ENCODE data around the gene CABLES2.

The CABLES2 gene

GRCh38 chr20:62370115-62370806 lies 36.8 kb downstream of the CABLES2 start:
- peaks cover 15% of the 10 kb centered on the region; the same call in 1 of the 2 replicates for H3K27me3 ChIP-seq (ENCODE audit: insufficient read depth, low read length)
- no peaks in the 10 kb centered on the region for H3K36me3 ChIP-seq (ENCODE audit: insufficient read depth, low read length)
- no peak overlapping the region for H2AFZ ChIP-seq (ENCODE audit: low read length)
- no peak overlapping the region for H3K4me2 ChIP-seq (ENCODE audit: low read length)
- H3K79me2 ChIP-seq (ENCODE audit: insufficient read depth, low read length) = no peaks in the 10 kb centered on the region
- no peaks in the 10 kb centered on the region for H3K9me2 ChIP-seq (ENCODE audit: low read depth, low read length)
- H3K9ac ChIP-seq (ENCODE audit: low read length) = no peak overlapping the region
- no peaks in the 10 kb centered on the region for H3F3A ChIP-seq (ENCODE audit: insufficient read depth, low read length)
- H4K20me1 ChIP-seq (ENCODE audit: insufficient read depth, low read length) = no peaks in the 10 kb centered on the region
- H3K27ac ChIP-seq (ENCODE audit: low read depth, low read length, poor library complexity, severe bottlenecking) = no peak overlapping the region
- H3K4me1 ChIP-seq (ENCODE audit: insufficient read depth, low read length, severe bottlenecking) = peaks cover 16% of the 10 kb centered on the region
- TF ChIP-seq EZH2 (IDR thresholded peaks at IDR 0.05; ENCODE audit: borderline replicate concordance, low read length) = no peak
- TF ChIP-seq CTCF (IDR thresholded peaks at IDR 0.05; ENCODE audit: low read length) = no peak
- H3K9me3 ChIP-seq (ENCODE audit: low read length) = no peaks in the 10 kb centered on the region
- no peak overlapping the region for H3K4me3 ChIP-seq (ENCODE audit: low read depth, low read length, poor library complexity, severe bottlenecking)

DNA sequence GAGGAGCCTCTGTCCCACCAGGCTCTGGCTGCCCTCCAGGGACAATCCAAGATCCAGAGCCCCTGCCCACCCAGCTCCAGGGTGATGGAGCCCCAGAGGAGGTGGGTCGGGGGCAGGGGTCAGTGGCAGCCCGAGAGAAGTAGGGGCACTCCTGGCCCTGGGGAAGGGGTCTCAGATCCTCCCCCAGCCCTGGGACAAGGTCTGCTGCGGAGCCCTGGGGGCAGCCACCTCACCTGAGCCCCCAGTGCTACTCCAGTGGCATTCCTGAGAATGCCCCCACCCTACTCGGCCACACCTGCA lies 37.3 kb downstream of the CABLES2 start:
- Histone ChIP-seq H2AFZ (ENCODE audit: low read length) (no peak overlapping the region), H3K4me3 (ENCODE audit: low read depth, low read length, poor library complexity, severe bottlenecking) (no peak overlapping the region), H3K79me2 (ENCODE audit: insufficient read depth, low read length) (no peaks in the 10 kb centered on the region), H3K9ac (ENCODE audit: low read length) (no peak overlapping the region), H3K36me3 (ENCODE audit: insufficient read depth, low read length) (no peaks in the 10 kb centered on the region), H3K9me3 (ENCODE audit: low read length) (no peaks in the 10 kb centered on the region), H4K20me1 (ENCODE audit: insufficient read depth, low read length) (no peaks in the 10 kb centered on the region), H3K27ac (ENCODE audit: low read depth, low read length, poor library complexity, severe bottlenecking) (no peak overlapping the region), H3K9me2 (ENCODE audit: low read depth, low read length) (no peaks in the 10 kb centered on the region), H3K27me3 (ENCODE audit: insufficient read depth, low read length) (peaks cover 15% of the 10 kb centered on the region; the same call in 1 of the 2 replicates), H3K4me2 (ENCODE audit: low read length) (no peak overlapping the region), H3F3A (ENCODE audit: insufficient read depth, low read length) (no peaks in the 10 kb centered on the region), H3K4me1 (ENCODE audit: insufficient read depth, low read length, severe bottlenecking) (peaks cover 16% of the 10 kb centered on the region)
- no peak for TF ChIP-seq CTCF (IDR thresholded peaks at IDR 0.05; ENCODE audit: low read length)
- no peak for TF ChIP-seq EZH2 (IDR thresholded peaks at IDR 0.05; ENCODE audit: borderline replicate concordance, low read length)

- Histone ChIP-seq H3K9ac (ENCODE audit: low read length) (no peak overlapping the region), H3K36me3 (ENCODE audit: insufficient read depth, low read length) (no peaks in the 10 kb centered on the region), H3K9me3 (ENCODE audit: low read length) (no peaks in the 10 kb centered on the region), H4K20me1 (ENCODE audit: insufficient read depth, low read length) (no peaks in the 10 kb centered on the region), H3K4me2 (ENCODE audit: low read length) (no peak overlapping the region), H3K79me2 (ENCODE audit: insufficient read depth, low read length) (no peaks in the 10 kb centered on the region), H3K27me3 (ENCODE audit: insufficient read depth, low read length) (peaks cover 15% of the 10 kb centered on the region; the same call in 1 of the 2 replicates), H3K4me1 (ENCODE audit: insufficient read depth, low read length, severe bottlenecking) (peaks cover 16% of the 10 kb centered on the region), H3K4me3 (ENCODE audit: low read depth, low read length, poor library complexity, severe bottlenecking) (no peak overlapping the region), H3K27ac (ENCODE audit: low read depth, low read length, poor library complexity, severe bottlenecking) (no peak overlapping the region), H3K9me2 (ENCODE audit: low read depth, low read length) (no peaks in the 10 kb centered on the region), H2AFZ (ENCODE audit: low read length) (no peak overlapping the region), H3F3A (ENCODE audit: insufficient read depth, low read length) (no peaks in the 10 kb centered on the region)
- TF ChIP-seq EZH2 (IDR thresholded peaks at IDR 0.05; ENCODE audit: borderline replicate concordance, low read length) (no peak), CTCF (IDR thresholded peaks at IDR 0.05; ENCODE audit: low read length) (no peak)
These were observed 37.9 kb downstream of the CABLES2 start for GRCh38 chr20:62368976-62369814.

Data from OCI-LY1 (cell line).